IMR-90 (cell line): ENCODE results near the gene CAVIN2. TPM values are rescaled to one million over a fixed set of nuclear protein-coding genes. Genes with fewer than 3 reads are reported as not detected.
A peak's percentile ranks its signal among the peaks of the same experiment; 100 is the strongest.

Experiments used
- ATAC-seq: fragments of 200-7000 bp; cut with Tn5 transposase; 2 replicates; pipeline ENCODE4 v1.9.1; 2020; ENCODE audit warnings: low read depth, mild to moderate bottlenecking, moderate library complexity
- BruUV-seq: library from RNA; stranded (reverse); fragments of 400-500 nt; replicated peaks from 2 replicates; lab custom pipeline; 2021; lab: Mats Ljungman, UMichigan
- CTCF ChIA-PET: fragments of 300-600 bp; formaldehyde crosslinking; extraction: SDS; loops from one replicate; lab custom pipeline; 2021; ENCODE audit warnings: antibody characterized with exemption; lab: Yijun Ruan, JAX
- POLR2A ChIA-PET: fragments of 300-600 bp; sonication (Branson Sonifier 250); formaldehyde crosslinking; loops from one replicate; lab custom pipeline; 2022; ENCODE audit warnings: antibody characterized with exemption; ENCODE audit not compliant: unreplicated experiment; lab: Charles Lee
- DNase-seq: peaks from one replicate; pipeline ENCODE4 v3.0.0; 2013
- H2AFZ ChIP-seq: replicated peaks from 2 replicates; pipeline ENCODE3; 2013; ENCODE audit warnings: low read length, mild to moderate bottlenecking; ENCODE audit not compliant: poor library complexity
- H2AK5ac ChIP-seq: 2 replicates; pipeline ENCODE4 v1.6.1; 2013; ENCODE audit warnings: low read depth, low read length, inconsistent platforms
- H2AK9ac ChIP-seq: replicated peaks from 2 replicates; pipeline ENCODE3; 2013; ENCODE audit warnings: mild to moderate bottlenecking, low read depth, low read length, moderate library complexity; ENCODE audit not compliant: poor library complexity
- H2BK120ac ChIP-seq: 2 replicates; pipeline ENCODE4 v1.6.1; 2013; ENCODE audit warnings: low read depth, low read length, inconsistent platforms
- H2BK15ac ChIP-seq: 3 replicates; pipeline ENCODE4 v1.6.1; 2013; ENCODE audit warnings: low read depth, low read length, inconsistent platforms
- H2BK20ac ChIP-seq: 2 replicates; pipeline ENCODE4 v1.6.1; 2013; ENCODE audit warnings: low read depth, mild to moderate bottlenecking, inconsistent platforms, low read length, moderate library complexity
- H2BK5ac ChIP-seq: 2 replicates; pipeline ENCODE4 v1.6.1; 2013; ENCODE audit warnings: mild to moderate bottlenecking, low read depth, low read length, inconsistent platforms; ENCODE audit not compliant: poor library complexity, severe bottlenecking
- H3K14ac ChIP-seq: replicated peaks from 2 replicates; pipeline ENCODE4 v1.6.1; 2013; ENCODE audit warnings: low read depth, low read length, inconsistent platforms
- H3K18ac ChIP-seq: 2 replicates; pipeline ENCODE4 v1.6.1; 2013; ENCODE audit warnings: low read depth, low read length, control low read depth
- H3K23ac ChIP-seq: 2 replicates; pipeline ENCODE4 v1.6.1; 2013; ENCODE audit warnings: low read depth, low read length, inconsistent platforms
- H3K27ac ChIP-seq: 2 replicates; pipeline ENCODE4 v1.5.1; 2013; ENCODE audit warnings: mild to moderate bottlenecking, control low read depth, low read length; ENCODE audit not compliant: insufficient read depth
- H3K27me3 ChIP-seq: 2 replicates; pipeline ENCODE4 v1.6.1; 2013; ENCODE audit warnings: low read length; ENCODE audit not compliant: control insufficient read depth, insufficient read depth
- H3K36me3 ChIP-seq: 2 replicates; pipeline ENCODE4 v1.6.1; 2013; ENCODE audit warnings: low read length, mixed read lengths; ENCODE audit not compliant: control insufficient read depth, insufficient read depth
- H3K4ac ChIP-seq: 2 replicates; pipeline ENCODE4 v1.6.1; 2013; ENCODE audit warnings: low read depth, low read length, inconsistent platforms
- H3K4me1 ChIP-seq: 2 replicates; pipeline ENCODE4 v1.6.1; 2013; ENCODE audit warnings: low read length, mixed read lengths; ENCODE audit not compliant: control insufficient read depth, insufficient read depth
- H3K4me2 ChIP-seq: 2 replicates; pipeline ENCODE4 v1.6.1; 2013; ENCODE audit warnings: low read depth, mild to moderate bottlenecking, control low read depth, low read length, moderate library complexity
- H3K4me3 ChIP-seq: 2 replicates; pipeline ENCODE4 v1.5.1; 2013; ENCODE audit warnings: low read depth, mild to moderate bottlenecking, control low read depth, low read length, moderate library complexity; ENCODE audit not compliant: insufficient read depth
- H3K56ac ChIP-seq: 2 replicates; pipeline ENCODE4 v1.6.1; 2013; ENCODE audit warnings: low read length, inconsistent platforms; ENCODE audit not compliant: insufficient read depth; ENCODE audit errors: extremely low read depth
- H3K79me1 ChIP-seq, 2 experiments: 2 replicates each; pipeline ENCODE4 v1.6.1; 2013; ENCODE audit warnings: low read length in 2 of 2, inconsistent platforms in 1 of 2, low read depth in 1 of 2
- H3K9ac ChIP-seq: 2 replicates; pipeline ENCODE4 v1.6.1; 2013; ENCODE audit warnings: low read depth, low read length, control low read depth
- H3K9me1 ChIP-seq: 2 replicates; pipeline ENCODE4 v1.6.1; 2013; ENCODE audit warnings: low read length, inconsistent platforms; ENCODE audit not compliant: insufficient read depth
- H3K9me3 ChIP-seq: 2 replicates; pipeline ENCODE4 v1.6.1; 2013; ENCODE audit warnings: low read length; ENCODE audit not compliant: control insufficient read depth, insufficient read depth
- H4K20me1 ChIP-seq: 2 replicates; pipeline ENCODE4 v1.6.1; 2013; ENCODE audit warnings: low read length, inconsistent platforms; ENCODE audit not compliant: insufficient read depth
- H4K5ac ChIP-seq: 2 replicates; pipeline ENCODE4 v1.6.1; 2013; ENCODE audit warnings: mild to moderate bottlenecking, low read depth, low read length, control low read depth
- H4K8ac ChIP-seq, 2 experiments: 2 replicates each; pipeline ENCODE4 v1.6.1; 2013; ENCODE audit warnings: low read depth in 2 of 2, low read length in 2 of 2, control low read depth in 1 of 2, inconsistent platforms in 1 of 2
- H4K91ac ChIP-seq: 2 replicates; pipeline ENCODE4 v1.6.1; 2013; ENCODE audit warnings: low read depth, low read length, inconsistent platforms; ENCODE audit not compliant: insufficient read depth
- MXI1 ChIP-seq: IDR thresholded peaks from 2 replicates; pipeline ENCODE4 v1.6.1; 2012; ENCODE audit warnings: low read depth, mild to moderate bottlenecking, low read length, moderate library complexity, borderline replicate concordance
- NFE2L2 ChIP-seq: fragments of 150-350 bp; IDR thresholded peaks from 2 replicates; pipeline ENCODE4 v1.6.1; 2016; ENCODE audit warnings: low read depth, mild to moderate bottlenecking, low read length
- RAD21 ChIP-seq: IDR thresholded peaks from 2 replicates; pipeline ENCODE4 v1.6.1; 2012; ENCODE audit warnings: low read length, improper control_type of control experiment
- RFX5 ChIP-seq: IDR thresholded peaks from 2 replicates; pipeline ENCODE4 v1.8.0; 2012; ENCODE audit warnings: low read depth, mild to moderate bottlenecking, low read length, moderate library complexity
- WGBS, 2 experiments: methylation state at CpG; one replicate each; pipeline versions ENCODE4 v1.1.5 to v1.1.7; 2013; ENCODE audit warnings: missing lambda C conversion rate in 2 of 2; ENCODE audit not compliant: insufficient read length in 1 of 2; ENCODE audit errors: extremely low coverage in 2 of 2; 5-methylcytosine and 5-hydroxymethylcytosine counted together
- dilution Hi-C: fragments of 300-500 bp; cut with HindIII; formaldehyde crosslinking; loops from one replicate; pipeline ENCODE4 v1.14.3; 2018; ENCODE audit warnings: low sequenced_read_pairs; ENCODE audit not compliant: unreplicated experiment
- in situ Hi-C: fragments of 300-500 bp; cut with MboI; formaldehyde crosslinking; loops from 3 replicates; pipeline ENCODE4 v1.14.3; 2019; ENCODE audit warnings: low sequenced_read_pairs, inconsistent platforms, mixed read lengths
- intact Hi-C: fragments of 100-400 bp; cut with micrococcal nuclease; formaldehyde crosslinking; loops from 2 replicates; pipeline ENCODE4 v1.10.0; 2022
- polyA plus RNA-seq, 3 experiments: library from polyadenylated mRNA; depleted of rRNA; stranded (reverse); fragments of >200 nt; gene quantifications; 2 replicates each; pipeline ENCODE4 v1.2.3, GENCODE V29; 2012; ENCODE audit warnings: low replicate concordance in 1 of 3
- total RNA-seq: library from RNA; depleted of rRNA; stranded (reverse); fragments of >200 nt; gene quantifications from 2 replicates; pipeline ENCODE4 v1.2.3, GENCODE V29; 2012
- TF ChIP-seq, protein P1 (sequence below): fragments of 150-350 bp; IDR thresholded peaks from 2 replicates; pipeline ENCODE4 v1.6.1; 2017; ENCODE audit warnings: mild to moderate bottlenecking, antibody characterized with exemption, low read length, low read depth
- TF ChIP-seq, protein P2 (sequence below): conservative IDR thresholded peaks from 2 replicates; pipeline ENCODE4 v1.5.1; 2012; ENCODE audit warnings: mild to moderate bottlenecking, low read depth, low read length, improper control_type of control experiment
- TF ChIP-seq, protein P3 (sequence below): fragments of 150-350 bp; IDR thresholded peaks from 2 replicates; pipeline ENCODE4 v1.6.1; 2016; ENCODE audit warnings: low read depth, mild to moderate bottlenecking, low read length, moderate library complexity, borderline replicate concordance

The CAVIN2 gene
- total and polyA plus RNA-seq, 2 of the 4 experiments (the other 2 are of a cell fraction) = 7.7 to 11.5 TPM

DNA sequence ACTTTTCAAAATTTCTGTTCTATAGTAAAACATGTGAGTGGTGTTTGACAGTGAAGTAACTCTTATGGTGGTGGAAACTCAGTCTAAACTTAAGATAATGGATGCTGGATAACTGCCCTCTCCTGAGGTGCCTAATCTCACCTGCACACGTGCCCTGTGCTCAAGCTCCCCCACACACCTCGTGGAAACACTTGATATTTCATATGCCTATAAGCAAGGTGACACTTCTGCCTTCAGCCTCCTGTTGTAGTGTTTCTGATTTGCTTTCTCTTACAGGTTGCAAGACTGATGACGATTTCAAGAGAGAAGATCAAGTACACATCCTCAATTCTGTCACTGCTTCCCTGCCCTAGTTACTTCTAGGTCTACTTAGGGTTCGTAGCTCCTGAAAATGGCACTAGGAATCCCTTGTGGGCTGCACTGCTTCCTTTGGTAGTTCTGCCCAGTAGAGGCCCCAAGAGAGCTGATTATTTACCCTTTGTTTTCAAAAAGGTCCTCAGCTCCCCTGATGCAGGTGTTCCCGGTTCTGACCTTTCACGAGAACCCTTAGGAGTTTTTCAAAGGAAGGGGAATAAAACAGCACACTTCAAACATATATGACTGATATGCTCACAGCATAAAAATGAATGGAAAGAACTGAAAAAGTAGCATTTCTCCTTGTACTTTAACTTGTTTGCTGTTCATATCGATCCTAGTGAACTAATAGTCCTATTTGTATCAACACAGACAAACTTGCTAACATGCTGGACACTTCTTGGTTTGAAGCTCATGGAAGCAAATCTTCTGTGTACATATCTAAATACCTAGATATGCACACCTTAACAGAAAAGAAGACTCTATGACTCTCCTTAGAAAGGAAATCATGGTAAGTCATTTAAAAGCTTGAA lies 6.7 kb downstream of the CAVIN2 start:
- no peak for ATAC-seq
- no peak overlapping the region for H4K5ac ChIP-seq
- POLR2A ChIA-PET = no interaction called here
- H4K8ac ChIP-seq = no peak overlapping the region
- H3K56ac ChIP-seq = no peak overlapping the region
- no peak overlapping the region for H2AFZ ChIP-seq
- H2BK20ac ChIP-seq = no peak overlapping the region
- no peaks in the 10 kb centered on the region for H4K20me1 ChIP-seq
- H3K27me3 ChIP-seq = no peaks in the 10 kb centered on the region
- peak overlapping the region; percentile 20 for H2AK5ac ChIP-seq
- H3K27ac ChIP-seq = no peak overlapping the region
- no TSS peak for BruUV-seq
- H2BK15ac ChIP-seq = no peak overlapping the region
- in situ Hi-C loops (no loop called here), dilution Hi-C loops (no loop called here), intact Hi-C loops (no loop called here)
- H3K36me3 ChIP-seq = peaks cover 8% of the 10 kb centered on the region
- no peak overlapping the region; the same call in 1 of the 2 replicates for H3K14ac ChIP-seq
- no peak overlapping the region for H3K18ac ChIP-seq
- peaks cover 8 to 42% of the 10 kb centered on the region in 2 experiments; a peak in 3 of 4 replicates for H3K79me1 ChIP-seq
- H3K23ac ChIP-seq = no peak overlapping the region
- CTCF ChIA-PET = interaction anchor here (1.1 to 1.2 kb wide), 2 partner anchors 9 to 28 kb away, joined by 3 to 5 read pairs; no protein-coding TSS in a partner anchor
- no peak overlapping the region for H3K9ac ChIP-seq
- no peak overlapping the region for H2AK9ac ChIP-seq
- no peak for TF ChIP-seq NFE2L2
- TF ChIP-seq, protein P1, sequence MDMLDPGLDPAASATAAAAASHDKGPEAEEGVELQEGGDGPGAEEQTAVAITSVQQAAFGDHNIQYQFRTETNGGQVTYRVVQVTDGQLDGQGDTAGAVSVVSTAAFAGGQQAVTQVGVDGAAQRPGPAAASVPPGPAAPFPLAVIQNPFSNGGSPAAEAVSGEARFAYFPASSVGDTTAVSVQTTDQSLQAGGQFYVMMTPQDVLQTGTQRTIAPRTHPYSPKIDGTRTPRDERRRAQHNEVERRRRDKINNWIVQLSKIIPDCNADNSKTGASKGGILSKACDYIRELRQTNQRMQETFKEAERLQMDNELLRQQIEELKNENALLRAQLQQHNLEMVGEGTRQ = no peak
- TF ChIP-seq, protein P2, sequence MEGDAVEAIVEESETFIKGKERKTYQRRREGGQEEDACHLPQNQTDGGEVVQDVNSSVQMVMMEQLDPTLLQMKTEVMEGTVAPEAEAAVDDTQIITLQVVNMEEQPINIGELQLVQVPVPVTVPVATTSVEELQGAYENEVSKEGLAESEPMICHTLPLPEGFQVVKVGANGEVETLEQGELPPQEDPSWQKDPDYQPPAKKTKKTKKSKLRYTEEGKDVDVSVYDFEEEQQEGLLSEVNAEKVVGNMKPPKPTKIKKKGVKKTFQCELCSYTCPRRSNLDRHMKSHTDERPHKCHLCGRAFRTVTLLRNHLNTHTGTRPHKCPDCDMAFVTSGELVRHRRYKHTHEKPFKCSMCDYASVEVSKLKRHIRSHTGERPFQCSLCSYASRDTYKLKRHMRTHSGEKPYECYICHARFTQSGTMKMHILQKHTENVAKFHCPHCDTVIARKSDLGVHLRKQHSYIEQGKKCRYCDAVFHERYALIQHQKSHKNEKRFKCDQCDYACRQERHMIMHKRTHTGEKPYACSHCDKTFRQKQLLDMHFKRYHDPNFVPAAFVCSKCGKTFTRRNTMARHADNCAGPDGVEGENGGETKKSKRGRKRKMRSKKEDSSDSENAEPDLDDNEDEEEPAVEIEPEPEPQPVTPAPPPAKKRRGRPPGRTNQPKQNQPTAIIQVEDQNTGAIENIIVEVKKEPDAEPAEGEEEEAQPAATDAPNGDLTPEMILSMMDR = no peak
- TF ChIP-seq RAD21 = no peak
- TF ChIP-seq, protein P3, sequence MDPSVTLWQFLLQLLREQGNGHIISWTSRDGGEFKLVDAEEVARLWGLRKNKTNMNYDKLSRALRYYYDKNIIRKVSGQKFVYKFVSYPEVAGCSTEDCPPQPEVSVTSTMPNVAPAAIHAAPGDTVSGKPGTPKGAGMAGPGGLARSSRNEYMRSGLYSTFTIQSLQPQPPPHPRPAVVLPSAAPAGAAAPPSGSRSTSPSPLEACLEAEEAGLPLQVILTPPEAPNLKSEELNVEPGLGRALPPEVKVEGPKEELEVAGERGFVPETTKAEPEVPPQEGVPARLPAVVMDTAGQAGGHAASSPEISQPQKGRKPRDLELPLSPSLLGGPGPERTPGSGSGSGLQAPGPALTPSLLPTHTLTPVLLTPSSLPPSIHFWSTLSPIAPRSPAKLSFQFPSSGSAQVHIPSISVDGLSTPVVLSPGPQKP = no peak
- no peak for TF ChIP-seq RFX5
- no peak for TF ChIP-seq MXI1
- H2BK120ac ChIP-seq = no peak overlapping the region
- H3K9me3 ChIP-seq = no peaks in the 10 kb centered on the region
- 0 out of 2 replicates have a peak, but pooled peaks cover 7% of the 10 kb centered on the region for H3K9me1 ChIP-seq
- H3K4me1 ChIP-seq = peaks cover 12% of the 10 kb centered on the region
- DNase-seq = no peak
- no peak overlapping the region for H2BK5ac ChIP-seq
- H4K91ac ChIP-seq = no peak overlapping the region
- no peak overlapping the region for H3K4ac ChIP-seq
- no peak overlapping the region for H3K4me2 ChIP-seq
- no peak overlapping the region for H3K4me3 ChIP-seq
- 100% methylated on average over 1 of the region's 7 CpGs; no CpG with 5 or more reads in 1 of the 2 experiments for WGBS, 2 experiments
